ENCODE data around the gene IFI16. TPM values are rescaled to one million over a fixed set of nuclear protein-coding genes. Genes with fewer than 3 reads are reported as not detected.

Gene IFI16
- total RNA-seq, result 10 to 100 TPM; 16.1 to 73.8 (median 21.4) TPM
- polyA plus RNA-seq, result 10 to 100 TPM; 33.8 to 54.4 TPM
- long read RNA-seq, donor 1, partial matches to known transcripts, result 2 of 8 reads
- long read RNA-seq, donor 1, other reads (novel, unspliced or antisense), result 2 of 8 reads
- long read RNA-seq, donor 2, partial matches to known transcripts, result 1 of 6 reads
- long read RNA-seq, donor 2, other reads (novel, unspliced or antisense), result 4 of 6 reads
- long read RNA-seq, donor 3, transcript IFI16-205 (11 exons, 2,704 nt), result major isoform, 6 of 17 reads
- long read RNA-seq, donor 3, partial matches to known transcripts, result 9 of 17 reads
- long read RNA-seq, donor 3, other reads (novel, unspliced or antisense), result 2 of 17 reads

DNA sequence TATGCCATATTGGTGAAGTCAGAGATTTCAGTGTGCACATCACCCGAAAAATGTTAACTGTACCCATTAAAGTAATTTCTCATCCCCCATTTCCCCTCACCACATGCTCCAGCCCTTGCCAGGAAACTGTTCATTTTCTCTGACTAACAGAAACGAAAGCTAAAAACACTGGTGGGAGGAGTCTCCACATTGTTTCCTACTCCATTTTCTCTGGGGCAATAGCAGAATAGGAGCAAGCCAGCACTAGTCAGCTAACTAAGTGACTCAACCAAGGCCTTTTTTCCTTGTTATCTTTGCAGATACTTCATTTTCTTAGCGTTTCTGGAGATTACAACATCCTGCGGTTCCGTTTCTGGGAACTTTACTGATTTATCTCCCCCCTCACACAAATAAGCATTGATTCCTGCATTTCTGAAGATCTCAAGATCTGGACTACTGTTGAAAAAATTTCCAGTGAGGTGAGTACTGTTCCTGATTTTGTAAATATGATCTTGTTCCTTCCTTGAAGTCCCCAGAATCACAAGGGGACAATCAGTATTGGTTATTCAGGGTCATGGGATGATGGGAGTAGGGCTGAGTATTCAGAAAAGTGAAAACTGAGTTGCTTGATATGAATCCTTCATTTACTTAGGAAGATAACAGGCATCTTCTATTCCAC, at the start of gene IFI16:
IFI16 (plus strand) TSS at position 204 of the 658 bp plus-strand sequence. CDS start 4,774 bp downstream, outside the sequence.
- WGBS, 2 donors, result 15 to 36% methylated on average over 5 of the region's 5 CpGs
- H3K36me3 ChIP-seq, result peaks cover 0 to 16% (median 0%) of the 10 kb centered on the region in 9 donors
- H3K4me3 ChIP-seq, result peak within 1 kb of the TSS; percentile 39 to 76 (median 59)
- peak; percentile 86 to 94 (median 90) for ATAC-seq
- H3K9me3 ChIP-seq, result no peaks in the 10 kb centered on the region
- peak within 1 kb of the TSS; percentile 69 to 96 (median 86) for H3K27ac ChIP-seq
- peaks cover 3 to 75% (median 34%) of the 10 kb centered on the region in 9 donors for H3K4me1 ChIP-seq
- H3K27me3 ChIP-seq, result no peaks in the 10 kb centered on the region
- TF ChIP-seq, protein P1, sequence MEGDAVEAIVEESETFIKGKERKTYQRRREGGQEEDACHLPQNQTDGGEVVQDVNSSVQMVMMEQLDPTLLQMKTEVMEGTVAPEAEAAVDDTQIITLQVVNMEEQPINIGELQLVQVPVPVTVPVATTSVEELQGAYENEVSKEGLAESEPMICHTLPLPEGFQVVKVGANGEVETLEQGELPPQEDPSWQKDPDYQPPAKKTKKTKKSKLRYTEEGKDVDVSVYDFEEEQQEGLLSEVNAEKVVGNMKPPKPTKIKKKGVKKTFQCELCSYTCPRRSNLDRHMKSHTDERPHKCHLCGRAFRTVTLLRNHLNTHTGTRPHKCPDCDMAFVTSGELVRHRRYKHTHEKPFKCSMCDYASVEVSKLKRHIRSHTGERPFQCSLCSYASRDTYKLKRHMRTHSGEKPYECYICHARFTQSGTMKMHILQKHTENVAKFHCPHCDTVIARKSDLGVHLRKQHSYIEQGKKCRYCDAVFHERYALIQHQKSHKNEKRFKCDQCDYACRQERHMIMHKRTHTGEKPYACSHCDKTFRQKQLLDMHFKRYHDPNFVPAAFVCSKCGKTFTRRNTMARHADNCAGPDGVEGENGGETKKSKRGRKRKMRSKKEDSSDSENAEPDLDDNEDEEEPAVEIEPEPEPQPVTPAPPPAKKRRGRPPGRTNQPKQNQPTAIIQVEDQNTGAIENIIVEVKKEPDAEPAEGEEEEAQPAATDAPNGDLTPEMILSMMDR (IDR thresholded peaks at IDR 0.05), result no peak
- DNase-seq, result peak in 1 of 2 donors; percentile 83
- intact Hi-C loops (cut with DNase I), result loop anchor here in 1 of 10 donors (5.0 to 10.0 kb wide), 2 partner anchors 42 to 1045 kb away; no protein-coding TSS in a partner anchor

DNA sequence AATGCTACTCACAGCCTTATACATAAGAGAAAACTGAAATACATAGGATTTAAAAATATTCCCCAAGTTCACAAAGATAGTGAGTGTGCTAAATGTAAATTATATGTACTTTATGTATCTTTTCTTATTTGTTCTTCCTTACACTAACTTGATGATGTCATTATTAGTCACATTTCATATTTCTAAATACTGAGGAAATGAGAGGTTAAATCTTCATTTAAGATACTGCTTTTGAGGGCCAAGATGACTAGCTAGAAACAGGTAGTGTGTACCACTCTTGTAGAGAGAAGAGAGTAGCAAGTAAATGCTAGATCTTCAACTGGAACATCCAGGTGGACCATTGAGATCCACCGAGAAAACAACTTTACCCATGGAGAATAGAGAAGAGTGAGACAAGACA, 48.5 kb upstream of the IFI16 start:
- DNase-seq, result no peak
- TF ChIP-seq, protein P1 (IDR thresholded peaks at IDR 0.05), result no peak
- Histone ChIP-seq H3K4me3 (no peak overlapping the region), H3K27ac (no peak overlapping the region), H3K4me1 (no peaks in the 10 kb centered on the region), H3K9me3 (peaks cover 0 to 5% (median 0%) of the 10 kb centered on the region in 11 donors), H3K36me3 (no peaks in the 10 kb centered on the region), H3K27me3 (peaks cover 0 to 5% (median 0%) of the 10 kb centered on the region in 7 donors)
- ATAC-seq, result no peak
- 89 to 92% methylated on average over 1 of the region's 1 CpG for WGBS, 2 donors
- intact Hi-C loops (cut with DNase I), result no loop called here

DNA sequence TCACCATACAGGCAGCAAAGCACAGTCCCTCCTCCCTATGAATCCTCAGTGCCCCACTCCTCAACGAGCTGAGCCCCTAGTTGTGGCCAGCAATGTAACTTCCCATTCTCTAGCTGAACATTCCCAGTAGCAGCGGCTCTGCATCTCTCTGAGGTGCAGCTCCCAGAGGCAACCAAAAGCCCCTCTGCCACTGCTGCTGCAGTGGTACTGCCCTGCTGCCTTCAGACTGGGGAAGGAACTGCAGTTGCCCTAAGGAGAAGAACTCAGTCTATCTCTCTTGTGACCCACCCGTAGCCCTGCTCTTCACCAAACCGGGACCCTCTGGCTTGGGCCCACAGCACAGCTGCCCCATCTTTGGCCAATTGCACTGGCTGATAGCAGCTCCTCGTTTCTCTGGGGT, 46.7 kb upstream of the IFI16 start:
- ATAC-seq, result no peak
- peaks cover 0 to 5% (median 0%) of the 10 kb centered on the region in 11 donors for H3K9me3 ChIP-seq
- H3K4me3 ChIP-seq, result no peak overlapping the region
- no peaks in the 10 kb centered on the region for H3K4me1 ChIP-seq
- 49% methylated on average over 5 of the region's 5 CpGs for WGBS, 2 donors
- no peaks in the 10 kb centered on the region for H3K36me3 ChIP-seq
- peaks cover 0 to 5% (median 0%) of the 10 kb centered on the region in 7 donors for H3K27me3 ChIP-seq
- DNase-seq, result no peak
- TF ChIP-seq, protein P1 (IDR thresholded peaks at IDR 0.05), result no peak
- no peak overlapping the region for H3K27ac ChIP-seq
- intact Hi-C loops (cut with DNase I), result no loop called here

DNA sequence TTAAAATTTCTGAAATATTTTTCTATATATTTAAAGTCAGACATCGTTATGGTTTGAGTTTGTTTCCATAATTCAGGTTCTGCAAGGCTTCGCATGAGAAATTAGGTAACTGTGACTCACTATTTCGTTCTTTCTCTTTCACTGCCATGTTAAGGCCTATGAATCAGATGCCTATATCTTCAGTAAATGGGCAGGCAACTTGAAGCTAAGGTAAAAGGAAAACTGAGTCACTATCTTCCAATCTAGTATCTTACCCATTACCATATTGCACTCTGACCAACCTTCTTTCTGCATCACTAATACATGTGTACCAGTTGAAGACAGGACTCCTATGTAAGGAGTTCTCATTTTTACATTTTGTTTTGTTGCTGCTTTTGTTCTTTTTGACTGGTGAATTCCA, 40.5 kb upstream of the IFI16 start:
- Histone ChIP-seq H3K4me3 (no peak overlapping the region), H3K36me3 (no peaks in the 10 kb centered on the region), H3K27ac (no peak overlapping the region), H3K9me3 (peaks cover 0 to 5% (median 0%) of the 10 kb centered on the region in 11 donors), H3K27me3 (no peaks in the 10 kb centered on the region), H3K4me1 (no peaks in the 10 kb centered on the region)
- TF ChIP-seq, protein P1 (IDR thresholded peaks at IDR 0.05), result no peak
- ATAC-seq, result no peak
- no peak for DNase-seq
- intact Hi-C loops (cut with DNase I), result no loop called here
- WGBS, 2 donors, result 84 to 87% methylated on average over 3 of the region's 3 CpGs

All from heart right ventricle (tissue), 16 donors.